ENCODE measurements around the gene ACTR1B.
"Not testable (repeated sequence)": the region's sequence is repeated elsewhere in the genome, so short reads cannot be mapped to it uniquely, and the experiment has no call there.

Gene ACTR1B

DNA sequence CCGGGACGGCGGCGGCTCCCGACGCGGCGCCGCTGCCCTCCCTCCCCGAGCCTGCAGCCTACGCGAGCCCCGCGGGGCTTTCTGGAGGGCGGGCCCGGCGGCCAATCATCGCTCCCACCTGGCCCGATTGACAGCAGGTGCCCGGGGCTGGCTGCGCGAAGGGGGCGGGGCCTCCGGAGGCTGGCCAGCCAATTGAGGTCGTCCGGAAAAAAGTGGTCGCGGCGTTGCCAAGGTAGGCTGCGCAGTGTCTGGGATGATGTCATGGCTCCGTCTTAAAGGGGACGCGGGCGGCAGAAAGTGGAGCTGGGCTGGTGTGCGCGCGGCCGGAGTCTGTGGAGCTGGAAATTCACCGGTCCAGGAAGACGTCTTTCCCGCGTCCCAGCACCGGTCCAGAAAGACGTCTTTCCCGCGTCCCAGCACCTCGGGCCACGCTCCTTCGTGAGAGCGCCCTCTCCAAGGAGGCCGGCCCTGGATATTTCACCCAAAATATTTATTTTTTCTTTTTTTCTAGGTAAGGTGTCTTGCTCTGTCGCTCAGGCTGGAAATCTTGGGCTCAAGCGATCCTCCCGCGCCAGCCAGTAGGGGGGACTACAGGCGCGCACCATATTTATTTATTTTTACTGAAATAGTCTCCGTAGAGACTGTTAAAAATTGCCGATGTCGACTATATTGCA is at the start of gene ACTR1B:
ACTR1B (minus strand) TSS at position 83 of the 674 bp plus-strand sequence. CDS start 154 bp downstream, outside the sequence.
- TF ChIP-seq, protein P1, sequence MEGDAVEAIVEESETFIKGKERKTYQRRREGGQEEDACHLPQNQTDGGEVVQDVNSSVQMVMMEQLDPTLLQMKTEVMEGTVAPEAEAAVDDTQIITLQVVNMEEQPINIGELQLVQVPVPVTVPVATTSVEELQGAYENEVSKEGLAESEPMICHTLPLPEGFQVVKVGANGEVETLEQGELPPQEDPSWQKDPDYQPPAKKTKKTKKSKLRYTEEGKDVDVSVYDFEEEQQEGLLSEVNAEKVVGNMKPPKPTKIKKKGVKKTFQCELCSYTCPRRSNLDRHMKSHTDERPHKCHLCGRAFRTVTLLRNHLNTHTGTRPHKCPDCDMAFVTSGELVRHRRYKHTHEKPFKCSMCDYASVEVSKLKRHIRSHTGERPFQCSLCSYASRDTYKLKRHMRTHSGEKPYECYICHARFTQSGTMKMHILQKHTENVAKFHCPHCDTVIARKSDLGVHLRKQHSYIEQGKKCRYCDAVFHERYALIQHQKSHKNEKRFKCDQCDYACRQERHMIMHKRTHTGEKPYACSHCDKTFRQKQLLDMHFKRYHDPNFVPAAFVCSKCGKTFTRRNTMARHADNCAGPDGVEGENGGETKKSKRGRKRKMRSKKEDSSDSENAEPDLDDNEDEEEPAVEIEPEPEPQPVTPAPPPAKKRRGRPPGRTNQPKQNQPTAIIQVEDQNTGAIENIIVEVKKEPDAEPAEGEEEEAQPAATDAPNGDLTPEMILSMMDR (conservative IDR thresholded peaks at IDR 0.05; ENCODE audit: low read depth), result peak; percentile 72

DNA sequence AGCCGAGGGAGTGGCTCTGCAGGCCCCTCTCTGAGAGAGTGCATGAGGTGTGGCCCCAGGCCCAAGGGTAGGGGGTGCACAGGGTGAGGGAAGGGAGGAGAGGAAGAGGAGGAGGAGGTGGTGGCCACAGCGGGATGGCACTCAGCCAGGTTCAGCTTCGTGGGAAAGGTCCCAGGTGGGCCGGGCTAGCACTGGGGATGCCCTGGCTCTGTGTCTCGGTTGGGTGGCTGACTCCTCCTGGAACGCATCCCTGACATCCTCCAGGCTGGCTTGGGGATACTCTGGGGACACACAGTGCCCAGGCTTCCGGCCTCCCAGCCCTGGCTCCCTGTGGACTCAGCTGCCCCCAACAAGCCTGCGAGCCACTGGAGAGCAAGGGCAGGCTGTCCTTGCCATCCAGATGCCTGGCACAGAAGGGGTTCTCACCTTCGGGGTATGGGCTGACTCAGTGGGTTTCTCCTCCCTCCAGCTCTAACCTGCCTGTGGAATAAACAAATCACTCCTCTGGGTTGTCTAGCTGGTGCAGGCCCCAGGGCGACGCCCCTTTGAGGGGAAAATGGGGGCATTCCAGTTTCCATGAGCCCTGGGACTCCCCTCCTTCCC is 49.0 kb upstream of the ACTR1B start:
- no peak for DNase-seq (ENCODE audit: low spot score)
- no peak overlapping the region for H3K27ac ChIP-seq
- POLR2A ChIA-PET (ENCODE audit: low non-redundant PET), result no interaction called here
- CTCF ChIA-PET, result interaction anchor here (1.5 kb wide), 1 partner anchor 13 kb away, joined by 4 read pairs; no protein-coding TSS in a partner anchor
- TF ChIP-seq, protein P1 (conservative IDR thresholded peaks at IDR 0.05; ENCODE audit: low read depth), result no peak

More for the DNA sequence above, at the start of gene ACTR1B:
- CTCF ChIA-PET, result interaction anchor here (0.6 to 1.5 kb wide), 4 partner anchors 27 to 1158 kb away, joined by 3 to 10 read pairs (median 5); no protein-coding TSS in a partner anchor
- H3K27ac ChIP-seq, result peak within 1 kb of the TSS; percentile 95
- POLR2A ChIA-PET (ENCODE audit: low non-redundant PET), result interaction anchor here (1.3 kb wide), 1 partner anchor 19 kb away, joined by 10 read pairs; the partner anchor contains the start of gene COX5B
- peak; percentile 97 for DNase-seq (ENCODE audit: low spot score)

DNA sequence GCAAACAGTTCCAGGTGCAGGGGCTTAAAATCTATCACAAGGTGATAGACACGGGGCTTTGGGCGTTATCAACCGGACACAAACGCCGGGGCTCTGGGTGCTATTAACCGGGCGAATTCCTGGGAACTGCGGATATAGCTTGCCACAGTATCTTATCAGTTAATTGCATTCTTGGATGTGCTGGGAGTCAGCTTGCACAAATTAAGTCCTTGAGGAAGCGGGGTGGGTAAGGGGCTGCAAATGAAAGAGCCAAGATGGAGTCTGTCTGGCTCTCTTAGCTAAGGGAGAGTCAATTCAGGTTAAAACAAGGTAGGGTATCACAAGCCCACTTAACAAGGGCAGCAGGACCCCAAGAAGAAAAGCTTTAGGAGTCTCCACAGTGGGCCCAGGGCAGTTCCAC is 48.3 kb upstream of the ACTR1B start:
- POLR2A ChIA-PET (ENCODE audit: low non-redundant PET); H3K27ac ChIP-seq; DNase-seq (ENCODE audit: low spot score): not testable (repeated sequence)
- CTCF ChIA-PET, result interaction anchor here (1.5 kb wide), 1 partner anchor 12 kb away, joined by 4 read pairs; no protein-coding TSS in a partner anchor

DNA sequence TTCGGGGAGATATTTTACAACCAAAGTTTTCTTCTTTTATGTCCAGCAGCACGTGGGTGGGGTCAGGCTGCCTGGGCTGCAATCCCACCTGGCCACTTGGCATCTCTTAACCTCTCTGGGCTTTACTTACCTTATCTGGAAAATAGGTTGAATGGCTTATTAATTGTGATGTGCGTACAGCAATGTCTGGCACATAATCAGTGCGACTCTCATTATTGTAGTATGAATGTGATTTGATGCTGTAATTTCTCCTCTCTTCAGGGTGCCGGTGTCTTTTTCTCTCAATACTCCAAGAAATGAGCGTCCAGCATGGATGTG is 47.5 kb upstream of the ACTR1B start:
- H3K27ac ChIP-seq, result no peak overlapping the region
- CTCF ChIA-PET, result interaction anchor here (0.9 kb wide), 1 partner anchor 11 kb away, joined by 3 read pairs; no protein-coding TSS in a partner anchor
- DNase-seq (ENCODE audit: low spot score), result no peak
- POLR2A ChIA-PET (ENCODE audit: low non-redundant PET), result no interaction called here
- TF ChIP-seq, protein P1 (conservative IDR thresholded peaks at IDR 0.05; ENCODE audit: low read depth), result no peak

DNA sequence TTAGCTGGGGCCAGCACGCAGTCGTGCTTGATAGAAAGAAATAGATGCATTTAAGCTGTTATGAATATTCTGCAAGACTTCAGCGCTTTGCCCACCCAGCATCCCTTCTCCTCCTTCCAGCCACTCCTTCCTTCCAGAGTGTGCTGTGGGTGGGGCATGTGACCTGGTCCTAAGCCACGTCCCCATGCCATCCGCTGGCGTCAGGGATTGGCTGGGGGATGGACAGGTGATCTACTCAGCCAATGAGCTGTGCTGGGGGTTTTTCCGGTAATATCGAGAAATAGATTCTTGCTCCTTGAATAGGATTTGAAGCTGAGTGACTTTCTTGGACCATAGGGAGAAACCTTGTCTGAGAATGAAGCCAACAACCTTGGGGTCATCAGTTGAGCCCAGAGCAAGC is 44.8 kb upstream of the ACTR1B start:
- TF ChIP-seq, protein P1 (conservative IDR thresholded peaks at IDR 0.05; ENCODE audit: low read depth), result no peak
- no peak for DNase-seq (ENCODE audit: low spot score)
- ChIA-PET POLR2A (ENCODE audit: low non-redundant PET) (no interaction called here), CTCF (interaction anchor here (1.0 to 2.0 kb wide), 2 partner anchors 8 to 9 kb away, joined by 4 to 5 read pairs; no protein-coding TSS in a partner anchor)
- H3K27ac ChIP-seq, result no peak overlapping the region

DNA sequence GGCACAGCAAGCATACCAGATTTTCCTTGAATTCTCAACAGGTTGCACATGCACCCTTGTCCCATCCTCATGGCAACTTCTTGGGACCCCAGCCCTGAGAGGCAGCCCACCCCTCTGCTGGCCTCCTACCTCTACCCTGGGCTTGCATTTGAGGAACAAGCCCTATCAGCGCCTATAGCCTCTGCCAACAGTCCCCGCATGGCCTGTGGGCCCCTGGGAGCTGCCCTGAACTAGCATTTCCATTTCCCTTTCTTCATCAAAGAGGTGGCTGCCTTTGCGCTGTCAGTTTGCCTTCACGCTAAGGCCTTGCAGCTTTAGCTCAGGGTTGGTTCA is 44.2 kb upstream of the ACTR1B start:
- CTCF ChIA-PET, result interaction anchor here (1.0 kb wide), 1 partner anchor 8 kb away, joined by 4 read pairs; no protein-coding TSS in a partner anchor
- TF ChIP-seq, protein P1 (conservative IDR thresholded peaks at IDR 0.05; ENCODE audit: low read depth), result no peak
- POLR2A ChIA-PET (ENCODE audit: low non-redundant PET), result no interaction called here
- DNase-seq (ENCODE audit: low spot score), result no peak
- no peak overlapping the region for H3K27ac ChIP-seq
